ENCODE measurements around the gene HSPB2.

Gene HSPB2

DNA sequence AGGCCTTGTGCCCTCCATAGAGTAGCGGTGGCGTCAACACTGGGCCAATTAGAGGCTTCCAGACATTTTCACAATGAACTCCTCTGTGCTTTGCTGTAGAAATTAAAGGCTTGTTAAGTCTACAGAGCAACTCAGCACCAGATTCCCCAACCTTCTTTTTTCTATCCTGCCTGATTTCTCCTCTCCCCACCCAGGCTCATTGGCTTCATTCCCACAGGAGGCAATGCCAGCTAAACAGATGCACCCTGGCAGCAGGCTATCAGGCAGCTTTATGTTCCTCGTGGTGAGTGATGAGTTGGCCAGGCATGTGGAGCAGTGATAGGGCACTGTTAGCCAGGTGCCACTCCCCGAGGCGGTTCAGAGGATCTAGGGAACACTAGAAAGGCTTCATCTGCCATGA, 29.4 kb downstream of the HSPB2 start:
- DNase-seq = no peak

DNA sequence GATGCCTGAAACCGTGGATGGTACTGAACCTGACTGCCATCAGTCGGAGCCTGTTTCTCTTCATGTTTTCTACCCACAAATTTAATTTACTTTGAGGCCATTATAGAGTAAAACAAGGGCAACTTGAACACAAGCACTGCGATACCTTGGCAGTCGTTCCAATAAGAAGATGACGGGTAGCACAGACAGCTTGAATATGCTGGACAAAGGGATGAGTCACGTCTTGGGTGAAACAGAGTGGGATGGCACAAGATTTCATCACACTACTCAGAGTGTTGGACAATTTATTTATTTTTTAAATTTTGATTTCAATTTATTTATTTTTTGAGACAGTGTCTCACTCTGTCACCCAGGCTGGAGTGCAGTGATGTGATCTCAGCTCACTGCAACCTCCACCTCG, 30.3 kb downstream of the HSPB2 start:
- DNase-seq = no peak

DNA sequence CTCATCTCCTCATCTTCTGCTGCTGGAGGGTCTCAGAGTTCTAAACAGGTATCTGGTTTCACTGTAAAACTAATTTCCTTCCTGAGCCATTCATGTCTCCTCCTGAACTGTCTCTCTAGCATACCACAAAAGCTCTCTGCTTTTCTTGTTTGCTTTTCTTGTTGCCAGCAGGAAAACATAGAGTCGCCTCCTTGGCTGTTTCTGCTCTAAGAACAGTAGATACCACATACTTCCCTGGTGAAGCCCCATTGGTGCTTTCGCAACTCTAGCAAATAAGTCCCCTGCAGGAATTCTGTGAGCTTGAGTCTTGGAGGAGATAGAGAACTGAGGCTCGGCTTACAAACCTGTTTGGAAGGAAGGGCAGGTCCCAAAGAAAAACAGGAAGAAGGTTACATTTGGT, 31.6 kb downstream of the HSPB2 start:
- DNase-seq = no peak

DNA sequence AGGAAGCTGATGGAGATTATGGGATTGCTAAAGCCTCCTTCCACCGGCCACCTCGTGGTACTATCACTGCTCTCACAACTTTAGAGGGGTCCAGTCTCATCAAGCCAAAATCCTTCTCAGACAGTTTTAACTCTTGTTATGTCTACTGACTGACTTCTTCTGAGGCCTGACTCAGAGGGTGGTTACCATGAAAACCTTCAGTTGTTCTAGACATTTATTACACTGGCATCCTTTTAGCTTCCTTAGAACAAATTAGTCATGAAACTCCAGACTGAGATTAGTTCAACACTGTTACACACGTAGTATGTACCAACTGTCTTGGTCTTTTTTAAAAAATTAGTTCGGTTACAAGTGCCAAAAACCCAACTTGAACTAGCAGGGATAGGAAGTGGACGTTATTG, 32.1 kb downstream of the HSPB2 start:
- DNase-seq = no peak

DNA sequence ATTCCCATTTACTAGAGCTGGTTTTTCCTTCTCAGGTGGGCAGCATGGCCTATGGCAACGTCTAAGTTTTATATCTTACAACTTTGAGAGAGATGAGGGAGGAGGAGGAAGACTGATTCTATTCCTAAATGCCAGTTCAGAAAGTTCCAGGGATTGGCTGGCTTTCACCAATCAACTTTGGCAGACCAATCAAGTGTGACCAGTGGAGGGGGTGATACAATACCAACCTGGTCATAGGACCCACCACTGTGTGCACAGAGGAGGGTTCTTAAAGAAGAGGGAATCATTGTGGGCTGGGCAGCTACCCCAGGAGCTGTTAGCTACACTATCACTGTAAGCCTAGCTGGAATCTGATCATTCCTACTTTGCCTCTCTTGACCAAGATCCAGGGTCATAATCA, 32.7 kb downstream of the HSPB2 start:
- no peak for DNase-seq

DNA sequence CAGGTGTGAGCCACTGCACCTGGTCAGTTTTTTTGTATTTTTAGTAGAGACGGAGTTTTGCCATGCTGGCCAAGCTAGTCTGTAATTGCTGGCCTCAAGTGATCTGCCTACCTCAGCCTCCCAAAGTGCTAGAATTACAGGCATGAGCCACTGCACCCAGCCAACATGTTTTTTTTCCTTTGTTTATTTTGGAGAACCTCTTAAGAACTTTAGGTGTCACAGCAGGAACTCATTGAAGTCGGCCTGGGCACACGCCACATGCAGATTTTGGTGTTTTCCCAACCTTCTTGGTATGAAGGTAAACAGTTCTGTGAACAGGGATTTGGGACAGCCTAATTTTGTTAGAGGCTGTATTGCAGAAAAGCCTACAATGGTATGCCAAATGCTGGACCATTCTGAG, 34.0 kb downstream of the HSPB2 start:
- DNase-seq = no peak

DNA sequence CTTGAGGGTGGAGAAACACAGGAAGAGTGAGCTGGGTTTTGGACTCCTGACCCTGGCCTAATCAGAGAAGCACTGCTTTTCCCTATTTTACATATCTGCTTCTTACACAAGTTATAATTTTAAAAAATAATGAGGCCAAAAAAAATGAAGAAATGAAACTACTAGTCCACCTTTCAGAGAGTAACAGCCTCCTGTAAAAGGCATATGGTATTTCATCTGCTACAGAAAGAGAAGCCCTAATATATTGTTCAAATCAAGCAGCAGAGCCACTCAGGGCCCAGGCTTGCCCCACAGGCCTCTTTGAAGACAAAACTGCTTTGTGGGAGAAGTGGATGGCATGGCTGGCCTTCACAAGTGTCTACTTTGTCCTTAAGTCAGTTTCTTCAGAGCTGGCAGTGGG, 34.6 kb downstream of the HSPB2 start:
- no peak for DNase-seq

DNA sequence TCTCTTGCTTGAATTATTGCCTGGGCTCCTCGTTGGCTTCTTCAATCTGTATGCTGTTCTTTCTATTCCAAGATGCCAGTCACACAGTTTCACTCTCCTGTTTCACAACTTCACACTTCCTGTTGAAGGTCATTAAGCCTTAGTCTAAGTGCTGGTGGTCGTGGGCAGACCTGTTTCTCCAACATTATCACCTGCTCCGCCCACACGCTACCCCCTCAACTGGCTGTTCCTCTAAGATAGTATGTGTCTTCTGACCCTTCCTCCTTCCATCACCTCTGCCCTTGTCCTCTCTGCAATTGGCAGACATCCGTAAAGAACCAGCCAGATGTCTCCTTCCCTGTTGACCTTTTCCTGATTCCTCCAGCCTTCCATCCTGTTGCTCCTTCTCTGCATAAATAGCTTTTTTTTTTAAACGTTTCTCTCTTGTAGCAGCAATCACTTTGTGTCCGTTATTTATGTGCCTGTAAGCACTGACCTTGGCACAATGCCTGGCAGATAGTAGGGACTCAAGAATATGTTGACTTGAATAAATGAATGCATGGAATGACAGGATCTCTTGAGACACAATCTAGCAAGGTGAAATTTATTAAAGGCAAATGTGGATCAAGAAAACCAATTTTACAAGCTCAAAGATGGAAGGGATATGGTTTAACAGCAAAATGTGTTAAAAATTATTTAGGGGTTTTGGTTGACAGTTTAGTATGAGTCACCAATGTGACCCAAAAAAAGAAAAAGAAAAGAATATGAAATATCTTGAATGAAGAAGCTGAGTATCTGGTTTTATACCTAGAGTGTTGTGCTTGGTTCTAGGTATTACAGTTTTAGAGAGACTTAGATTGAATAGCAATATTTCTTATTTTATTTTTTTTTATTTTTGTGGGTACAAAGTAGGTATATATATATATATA, 37.2 kb downstream of the HSPB2 start:
- no peak for DNase-seq

DNA sequence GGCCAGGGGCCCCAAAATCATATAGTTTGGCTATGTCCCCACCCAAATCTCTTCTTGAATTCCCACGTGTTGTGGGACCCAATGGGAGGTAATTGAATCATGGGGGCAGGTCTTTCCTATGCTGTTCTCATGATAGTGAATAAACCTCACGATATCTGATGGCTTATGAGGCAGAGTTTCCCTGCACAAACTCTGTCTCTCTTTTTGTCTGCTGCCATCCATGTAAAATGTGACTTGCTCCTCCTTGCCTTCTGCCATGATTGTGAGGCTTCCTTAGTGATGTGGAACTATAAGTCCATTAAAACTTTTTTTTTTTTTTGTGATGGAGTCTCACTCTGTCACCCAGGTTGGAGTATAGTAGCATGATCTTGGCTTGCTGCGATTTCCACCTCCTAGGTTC, 39.0 kb downstream of the HSPB2 start:
- no peak for DNase-seq

DNA sequence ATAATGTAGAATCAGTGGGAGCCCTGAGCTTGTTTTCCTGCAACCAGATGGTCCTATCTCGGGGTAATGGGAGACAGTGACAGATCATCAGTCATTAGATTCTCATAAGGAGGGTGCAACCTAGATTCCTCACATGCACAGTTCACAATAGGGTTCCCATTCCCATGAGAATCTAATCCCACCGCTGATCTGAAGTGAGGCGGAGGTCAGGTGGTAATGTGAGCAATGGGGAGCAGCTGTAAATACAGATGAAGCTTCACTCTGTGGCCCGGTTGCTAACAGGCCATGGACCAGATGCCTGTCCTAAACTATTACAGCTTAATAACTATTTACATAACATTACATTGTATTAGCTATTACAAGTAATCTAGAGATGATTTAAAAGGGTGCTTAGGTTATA, 41.6 kb downstream of the HSPB2 start:
- peak in 1 of 2 experiments; percentile 46 for DNase-seq

DNA sequence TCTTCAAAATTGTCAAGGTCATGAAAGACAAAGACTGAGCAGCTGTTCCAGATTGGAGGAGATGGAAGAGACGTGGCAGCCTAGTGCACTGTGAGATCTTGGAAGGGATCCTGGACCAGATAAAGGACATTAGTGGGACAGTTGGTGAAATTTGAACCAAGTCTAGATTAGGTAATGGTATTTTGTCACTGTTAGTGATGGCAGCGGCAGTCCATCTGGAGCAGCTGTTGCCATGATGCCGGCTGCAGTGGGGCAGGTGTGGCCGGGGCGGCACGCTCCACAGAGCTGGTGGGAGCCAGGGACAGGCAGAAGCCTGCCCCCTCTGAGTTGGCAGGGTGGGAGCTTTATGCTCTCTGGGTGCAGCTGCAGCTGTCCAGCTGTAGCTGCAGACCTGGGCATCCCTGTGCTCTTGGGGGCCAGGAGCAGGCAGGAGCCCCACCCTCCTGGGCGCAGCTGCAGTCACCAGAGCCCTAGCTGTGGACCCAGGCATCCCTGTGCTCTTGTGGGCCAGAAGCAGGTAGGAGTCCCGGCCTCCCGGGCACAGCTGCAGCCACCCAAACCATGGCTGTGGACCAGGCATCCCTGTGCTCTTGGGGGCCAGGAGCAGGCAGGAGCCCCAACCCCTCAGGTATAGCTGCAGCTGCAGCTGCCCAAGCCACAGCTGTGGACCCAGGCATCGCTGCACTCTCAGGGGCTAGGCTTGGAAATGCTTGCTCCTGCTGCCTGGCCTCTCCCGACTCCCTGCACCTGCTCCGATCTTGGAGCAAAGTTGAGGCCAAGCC, 45.3 kb downstream of the HSPB2 start:
- no peak for DNase-seq

DNA sequence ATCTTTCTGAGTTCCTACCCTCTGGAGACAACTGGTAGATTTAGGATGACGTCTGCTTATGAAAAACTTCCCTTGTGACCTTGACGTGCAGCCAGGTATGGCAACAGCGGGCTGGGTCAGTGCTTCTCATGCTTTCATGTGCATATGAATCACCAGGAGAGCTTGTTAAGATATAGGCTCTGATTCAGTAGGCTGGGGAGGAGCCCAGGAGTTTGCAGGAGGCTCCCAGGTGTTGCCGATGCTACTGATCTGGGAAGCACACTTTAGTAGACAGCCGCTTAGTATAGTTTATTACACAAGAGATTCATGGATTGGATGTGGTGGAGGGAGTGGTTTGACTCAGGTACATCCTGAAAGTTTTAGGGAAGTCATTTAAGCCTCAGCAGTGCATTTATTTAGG, 48.4 kb downstream of the HSPB2 start:
- DNase-seq = no peak

DNA sequence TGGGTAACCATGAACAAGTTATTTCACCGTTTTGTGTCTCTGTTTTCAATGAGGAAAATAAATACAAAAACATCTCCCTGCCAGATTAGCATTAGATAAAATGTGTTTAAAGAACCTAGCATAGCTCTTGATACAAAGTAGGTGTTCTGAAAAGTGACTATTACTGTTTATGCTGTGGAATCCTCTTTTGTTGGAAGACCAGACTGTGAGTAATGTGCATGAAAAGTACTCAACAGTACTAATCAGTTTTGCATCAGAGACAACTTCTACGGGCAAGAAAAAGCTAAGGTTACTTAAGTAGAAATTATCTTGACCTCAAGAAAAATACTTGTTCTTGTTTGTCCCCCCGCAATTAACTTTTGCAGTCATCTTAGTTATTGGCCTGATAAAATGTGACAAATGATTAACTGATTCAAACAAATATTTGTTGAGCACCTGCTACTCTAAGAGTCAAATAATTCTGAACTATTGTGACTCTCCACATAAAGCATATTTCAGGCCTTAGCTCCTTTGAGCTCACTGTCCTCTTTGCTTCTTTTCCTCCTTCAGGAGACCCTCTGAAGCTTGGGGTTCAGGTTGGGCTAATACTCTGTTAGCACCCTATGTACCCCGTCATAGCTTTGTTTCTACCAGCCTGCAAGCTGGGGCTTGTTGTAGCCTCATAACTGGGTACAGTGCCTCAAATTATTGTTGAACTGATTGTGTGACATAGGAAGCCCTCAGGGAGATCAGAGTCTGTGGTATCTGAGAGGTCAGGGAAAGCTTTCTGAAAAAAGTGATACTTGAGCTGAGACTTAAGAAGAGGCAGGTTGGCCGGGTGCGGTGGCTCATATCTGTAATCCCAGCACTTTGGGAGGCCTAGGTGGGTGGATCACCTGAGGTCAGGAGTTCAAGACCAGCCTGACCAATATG, 49.1 kb downstream of the HSPB2 start:
- DNase-seq = no peak

Data from NCI-H526 (cell line).